Heart right ventricle (tissue), 16 donors: ENCODE measurements around the gene DST. TPM values are rescaled to one million over a fixed set of nuclear protein-coding genes. Genes with fewer than 3 reads are reported as not detected.

Experiments
- ATAC-seq, 8 donors: fragments of 200-7000 bp; cut with Tn5 transposase; one replicate each; pipeline ENCODE4 v1.9.1; 2020; ENCODE audit warnings: mild to moderate bottlenecking in 8 of 8, moderate library complexity in 8 of 8, moderate number of reproducible peaks in 1 of 8
- DNase-seq, 2 donors: peaks; one replicate each; pipeline ENCODE4 v3.0.0-alpha.2; 2020
- H3K27ac ChIP-seq, 10 donors: fragments of 200-600 bp; sonication (generic) in 2 of 10; one replicate each; pipeline versions ENCODE4 v1.5.0 to v1.8.0; 2020 to 2022; ENCODE audit warnings: mild to moderate bottlenecking in 3 of 10
- H3K27me3 ChIP-seq, 7 donors: fragments of 200-600 bp; one replicate each; pipeline ENCODE4 v1.8.0; 2021 to 2022; ENCODE audit warnings: mild to moderate bottlenecking in 2 of 7
- H3K36me3 ChIP-seq, 9 donors: fragments of 200-600 bp; sonication (generic) in 1 of 9; one replicate each; pipeline versions ENCODE4 v1.5.0 to v1.8.0; 2020 to 2022; ENCODE audit warnings: mild to moderate bottlenecking in 2 of 9
- H3K4me1 ChIP-seq, 9 donors: fragments of 200-600 bp; sonication (generic) in 1 of 9; one replicate each; pipeline versions ENCODE4 v1.5.0 to v1.8.0; 2020 to 2022; ENCODE audit warnings: mild to moderate bottlenecking in 4 of 9
- H3K4me3 ChIP-seq, 10 donors: fragments of 200-600 bp; sonication (generic) in 2 of 10; one replicate each; pipeline versions ENCODE4 v1.5.0 to v1.8.0; 2020 to 2022; ENCODE audit warnings: mild to moderate bottlenecking in 7 of 10, moderate library complexity in 2 of 10
- H3K9me3 ChIP-seq, 11 donors: fragments of 200-600 bp in 10 of 11; sonication (generic) in 2 of 11; one replicate each; pipeline versions ENCODE4 v1.5.0 to v1.8.0; 2013 to 2022; ENCODE audit warnings: mild to moderate bottlenecking in 2 of 11, control low read depth in 1 of 11, moderate library complexity in 1 of 11
- WGBS, 2 donors: extraction: QIAGEN DNeasy Blood & Tissue Kit; methylation state at CpG; one replicate each; pipeline ENCODE4 v1.1.7; 2013; ENCODE audit warnings: inconsistent platforms in 1 of 2; 5-methylcytosine and 5-hydroxymethylcytosine counted together
- intact Hi-C, 10 donors: fragments of 100-400 bp; cut with DNase I; formaldehyde crosslinking; loops; one replicate each; pipeline versions ENCODE4 v1.11.1 to v1.14.2; 2022
- polyA plus RNA-seq, 2 donors: library from polyadenylated mRNA; stranded (reverse); fragments of 200-250 nt; gene quantifications; one replicate each; pipeline ENCODE4 v1.2.3, GENCODE V29; 2013
- total RNA-seq, 10 donors: library from RNA; stranded (reverse); fragmentation: NEBNext Ultra II Directional in 3 of 10; extraction: Animal tissue kit (Norgen Biotek cat#: 25700) in 3 of 10; gene quantifications; one replicate each; pipeline versions ENCODE4 v1.2.1 to v1.2.4, GENCODE V29; 2021 to 2023
- TF ChIP-seq, protein P1 (sequence below), 9 donors: fragments of 200-600 bp; sonication (generic) in 2 of 9; IDR thresholded peaks; one replicate each; pipeline versions ENCODE4 v1.5.0 to v1.8.0; 2021 to 2022; ENCODE audit warnings: antibody characterized with exemption in 9 of 9, mild to moderate bottlenecking in 5 of 9, moderate library complexity in 1 of 9
- donor health status: Arrhythmogenic right ventricular cardiomyopathy.
- donor health status: ischemic (EF 13 %, LVEDD 7.1; RV severe dilation, severe dysfunction).
- donor health status: healthy with polysubstance abuse.
- donor health status: DM: no; HTN: yes; CAD: no.
- donor health status: DM: no; HTN: no; CAD: no.
- donor health status: ischemic (EF 25% LVEDD 6.9; RV normal size, moderate dysfunction).
- donor health status: ischemic (EF 25% LVEDD 5.7; RV mildly dilated, moderate dysfunction).
- donor health status: healthy.
- donor health status: DM: yes; HTN: yes; CAD: no.
- donor health status: Ischemic cardiomyopathy.
- donor health status: ischemic (EF 35%, LVEDD 5.7; RV mildly dilated, moderate dysfunction).
- donor health status: nonischemic (EF 11% LVEDD 7.7; RV severe dilation, severe dysfunction).
- donor health status: DM: yes; HTN: yes; CAD: no.
- donor health status: PGD.
- donor health status: ischemic (EF 29% LVEDD 5.4; RV normal size, mild dysfunction).
- donor health status: nonischemic (EF 23%, LVEDD 6.1; RV moderate dilation, normal function).

DST gene
- total and polyA plus RNA-seq, 12 donors: 103 to 619 (median 433) TPM

DNA sequence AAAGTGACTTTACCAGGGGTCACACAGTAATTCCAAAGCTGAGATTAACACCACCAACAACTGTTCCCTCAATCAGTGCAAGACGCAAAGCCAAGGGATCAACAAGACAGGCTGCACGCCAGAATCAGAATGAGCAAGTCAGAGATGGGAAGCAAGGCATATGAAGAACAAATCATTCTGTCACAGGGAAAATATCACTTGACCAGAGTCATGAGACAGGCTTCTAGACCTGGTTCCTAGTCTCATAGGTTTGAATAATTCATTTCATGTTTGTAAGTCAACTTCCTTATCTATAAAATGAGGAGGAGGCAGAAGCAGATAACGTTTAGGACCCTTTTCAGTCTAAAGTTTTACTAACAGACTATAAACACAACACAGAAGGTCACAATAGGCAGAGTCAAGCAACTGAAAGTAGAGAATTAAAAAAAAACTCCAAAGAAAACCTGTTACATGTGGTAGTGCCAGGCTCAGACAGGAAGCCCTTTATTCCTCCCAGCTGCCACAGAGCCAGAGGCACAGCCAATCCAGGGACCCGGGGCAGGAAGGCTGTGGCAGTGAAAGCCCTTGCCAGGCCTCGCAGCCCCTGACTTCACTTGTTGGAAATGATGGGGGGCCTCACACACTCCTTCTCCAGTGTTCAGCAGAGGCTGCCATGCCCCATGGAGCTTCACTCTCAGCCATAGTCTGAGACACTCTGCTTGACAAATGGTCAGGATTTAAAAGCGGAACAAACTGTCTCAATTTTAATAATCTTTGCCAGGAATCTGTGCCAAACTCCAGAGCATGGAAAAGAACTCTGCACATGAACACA, 29.2 kb upstream of the DST start:
- H3K36me3 ChIP-seq: peaks cover 0 to 26% (median 0%) of the 10 kb centered on the region in 9 donors
- intact Hi-C loops: no loop called here
- DNase-seq (no peak), ATAC-seq (peak; percentile 34 to 63 (median 58))
- TF ChIP-seq, protein P1, sequence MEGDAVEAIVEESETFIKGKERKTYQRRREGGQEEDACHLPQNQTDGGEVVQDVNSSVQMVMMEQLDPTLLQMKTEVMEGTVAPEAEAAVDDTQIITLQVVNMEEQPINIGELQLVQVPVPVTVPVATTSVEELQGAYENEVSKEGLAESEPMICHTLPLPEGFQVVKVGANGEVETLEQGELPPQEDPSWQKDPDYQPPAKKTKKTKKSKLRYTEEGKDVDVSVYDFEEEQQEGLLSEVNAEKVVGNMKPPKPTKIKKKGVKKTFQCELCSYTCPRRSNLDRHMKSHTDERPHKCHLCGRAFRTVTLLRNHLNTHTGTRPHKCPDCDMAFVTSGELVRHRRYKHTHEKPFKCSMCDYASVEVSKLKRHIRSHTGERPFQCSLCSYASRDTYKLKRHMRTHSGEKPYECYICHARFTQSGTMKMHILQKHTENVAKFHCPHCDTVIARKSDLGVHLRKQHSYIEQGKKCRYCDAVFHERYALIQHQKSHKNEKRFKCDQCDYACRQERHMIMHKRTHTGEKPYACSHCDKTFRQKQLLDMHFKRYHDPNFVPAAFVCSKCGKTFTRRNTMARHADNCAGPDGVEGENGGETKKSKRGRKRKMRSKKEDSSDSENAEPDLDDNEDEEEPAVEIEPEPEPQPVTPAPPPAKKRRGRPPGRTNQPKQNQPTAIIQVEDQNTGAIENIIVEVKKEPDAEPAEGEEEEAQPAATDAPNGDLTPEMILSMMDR (IDR thresholded peaks at IDR 0.05): no peak
- H3K27ac ChIP-seq: peak overlapping the region; percentile 16 to 86 (median 68)
- no peak overlapping the region for H3K4me3 ChIP-seq
- H3K9me3 ChIP-seq: no peaks in the 10 kb centered on the region
- H3K4me1 ChIP-seq: peaks cover 0 to 56% (median 34%) of the 10 kb centered on the region in 9 donors
- no peaks in the 10 kb centered on the region for H3K27me3 ChIP-seq
- 31 to 34% methylated on average over 6 of the region's 6 CpGs for WGBS, 2 donors

DNA sequence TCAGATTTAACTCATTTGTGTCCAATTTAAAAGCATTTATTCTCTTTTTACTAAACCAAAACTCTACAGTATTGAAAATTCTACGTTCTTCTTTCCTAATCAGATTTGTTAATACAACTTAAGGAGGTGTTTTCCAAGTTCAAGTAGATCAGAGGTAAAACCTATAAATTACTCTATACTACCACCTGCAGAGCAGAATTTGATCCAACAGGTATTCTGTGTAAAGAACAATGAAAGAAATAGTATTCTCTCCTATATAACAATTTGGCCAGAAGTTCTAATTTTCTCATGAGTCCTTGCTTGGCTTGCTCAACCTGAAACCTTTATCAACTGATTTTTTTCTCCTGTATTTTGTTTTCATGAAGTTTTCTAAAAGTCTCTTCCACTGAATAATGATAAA, 28.5 kb upstream of the DST start:
- ATAC-seq (no peak), DNase-seq (no peak)
- Histone ChIP-seq H3K27me3 (no peaks in the 10 kb centered on the region), H3K4me3 (no peak overlapping the region), H3K9me3 (no peaks in the 10 kb centered on the region), H3K27ac (peak overlapping the region in 9 of 10 donors; percentile 16 to 86 (median 67)), H3K4me1 (peaks cover 0 to 61% (median 36%) of the 10 kb centered on the region in 9 donors), H3K36me3 (peaks cover 0 to 26% (median 0%) of the 10 kb centered on the region in 9 donors)
- WGBS, 2 donors: 88 to 89% methylated on average over 1 of the region's 1 CpG
- intact Hi-C loops: no loop called here
- TF ChIP-seq, protein P1 (IDR thresholded peaks at IDR 0.05): no peak

DNA sequence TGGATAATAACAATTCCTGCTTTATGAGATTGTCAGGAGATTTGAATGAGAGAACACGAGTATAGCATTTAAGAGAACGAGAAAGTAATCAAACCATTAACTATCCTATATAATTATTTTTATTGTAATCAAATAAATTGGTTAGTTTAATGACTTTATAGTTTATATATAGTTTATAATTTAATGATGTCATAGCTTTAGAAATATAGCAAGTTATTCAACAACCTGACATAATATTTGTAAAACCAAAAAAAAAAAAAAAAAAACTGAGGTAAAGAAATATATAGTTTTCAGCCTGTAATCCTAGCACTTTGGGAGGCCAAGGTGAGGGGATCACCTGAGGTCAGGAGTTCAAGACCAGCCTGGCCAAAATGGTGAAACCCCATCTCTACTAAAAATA, 26.4 kb upstream of the DST start:
- no peaks in the 10 kb centered on the region for H3K9me3 ChIP-seq
- no peak for ATAC-seq
- DNase-seq: no peak
- no peak overlapping the region for H3K4me3 ChIP-seq
- H3K27me3 ChIP-seq: no peaks in the 10 kb centered on the region
- 89 to 92% methylated on average over 2 of the region's 2 CpGs for WGBS, 2 donors
- H3K27ac ChIP-seq: peak overlapping the region in 3 of 10 donors; percentile 13 to 57 (median 50)
- intact Hi-C loops: no loop called here
- TF ChIP-seq, protein P1 (IDR thresholded peaks at IDR 0.05): no peak
- peaks cover 0 to 26% (median 0%) of the 10 kb centered on the region in 9 donors for H3K36me3 ChIP-seq
- peaks cover 0 to 71% (median 34%) of the 10 kb centered on the region in 9 donors for H3K4me1 ChIP-seq

DNA sequence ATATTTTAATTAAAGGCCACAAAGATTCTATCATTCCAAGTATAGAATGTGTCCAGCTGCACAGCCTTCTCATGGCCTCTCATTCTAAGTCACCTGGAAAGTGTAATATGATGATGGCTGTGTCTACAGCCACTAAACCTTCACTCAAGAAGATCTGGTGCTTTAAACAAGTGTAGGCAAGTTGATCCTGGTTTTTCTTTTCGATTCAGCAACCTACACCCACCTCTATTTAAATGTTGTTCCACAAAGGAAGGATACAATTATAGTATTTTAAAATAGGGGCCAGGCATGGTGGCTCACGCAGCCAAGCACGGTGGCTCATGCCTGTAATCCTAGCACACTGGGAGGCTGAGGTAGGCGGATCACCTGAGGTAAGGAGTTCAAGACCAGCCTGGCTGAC, 25.5 kb upstream of the DST start:
- Histone ChIP-seq H3K27me3 (no peaks in the 10 kb centered on the region), H3K9me3 (no peaks in the 10 kb centered on the region), H3K4me3 (no peak overlapping the region), H3K4me1 (peaks cover 0 to 73% (median 35%) of the 10 kb centered on the region in 9 donors), H3K27ac (peak overlapping the region in 1 of 10 donors; percentile 29), H3K36me3 (peaks cover 0 to 26% (median 0%) of the 10 kb centered on the region in 9 donors)
- no peak for ATAC-seq
- 95 to 97% methylated on average over 4 of the region's 4 CpGs for WGBS, 2 donors
- no peak for DNase-seq
- TF ChIP-seq, protein P1 (IDR thresholded peaks at IDR 0.05): no peak
- intact Hi-C loops: no loop called here
